Endodermal cell (in vitro differentiated cells): ENCODE measurements around the gene CUEDC1. TPM values are rescaled to one million over a fixed set of nuclear protein-coding genes. Genes with fewer than 3 reads are reported as not detected.

Experiments used
- DNase-seq: peaks from one replicate; pipeline ENCODE4 v3.0.0-alpha.2; 2017
- H3K27ac ChIP-seq: 2 replicates; pipeline ENCODE4 v1.5.1; 2013; ENCODE audit warnings: mild to moderate bottlenecking, low read depth, low read length, moderate library complexity
- H3K27me3 ChIP-seq: 2 replicates; pipeline ENCODE4 v1.6.1; 2013; ENCODE audit warnings: mild to moderate bottlenecking, low read length, moderate library complexity; ENCODE audit not compliant: insufficient read depth, control insufficient read depth, poor library complexity, severe bottlenecking
- H3K36me3 ChIP-seq: 2 replicates; pipeline ENCODE4 v1.7.0; 2013; ENCODE audit warnings: mild to moderate bottlenecking, low read length, moderate library complexity; ENCODE audit not compliant: control insufficient read depth, insufficient read depth
- H3K4me1 ChIP-seq: one replicate; pipeline ENCODE4 v1.7.0; 2013; ENCODE audit warnings: low read length; ENCODE audit not compliant: control insufficient read depth, insufficient read depth
- H3K4me3 ChIP-seq: 2 replicates; pipeline ENCODE4 v1.5.1; 2013; ENCODE audit warnings: mild to moderate bottlenecking, low read length, moderate library complexity
- H3K9ac ChIP-seq: 2 replicates; pipeline ENCODE4 v1.6.1; 2013; ENCODE audit warnings: mild to moderate bottlenecking, low read length, moderate library complexity; ENCODE audit not compliant: poor library complexity, severe bottlenecking; ENCODE audit errors: extremely low read depth
- H3K9me3 ChIP-seq: 2 replicates; pipeline ENCODE4 v1.6.1; 2013; ENCODE audit warnings: mild to moderate bottlenecking, low read length, moderate library complexity; ENCODE audit not compliant: control insufficient read depth
- H3K27ac Mint-ChIP-seq: 2 replicates; pipeline ENCODE4 v1.8.0; 2020; ENCODE audit warnings: mixed read lengths
- H3K27me3 Mint-ChIP-seq: 2 replicates; pipeline ENCODE4 v1.8.0; 2021; ENCODE audit warnings: mild to moderate bottlenecking, mixed read lengths; ENCODE audit not compliant: insufficient read depth
- H3K36me3 Mint-ChIP-seq: 2 replicates; pipeline ENCODE4 v1.8.0; 2020; ENCODE audit warnings: low read depth, mixed read lengths
- H3K4me1 Mint-ChIP-seq: 2 replicates; pipeline ENCODE4 v1.8.0; 2020; ENCODE audit warnings: mixed read lengths
- H3K4me3 Mint-ChIP-seq: 2 replicates; pipeline ENCODE4 v1.8.0; 2020; ENCODE audit warnings: mild to moderate bottlenecking, moderate library complexity, mixed read lengths
- H3K9me3 Mint-ChIP-seq: 2 replicates; pipeline ENCODE4 v1.8.0; 2020; ENCODE audit warnings: mild to moderate bottlenecking, mixed read lengths
- WGBS, 2 experiments: methylation state at CpG; one replicate each; pipeline versions ENCODE4 v1.1.5 to v1.1.7; 2013; ENCODE audit warnings: missing lambda C conversion rate in 2 of 2, mixed read lengths in 1 of 2; ENCODE audit not compliant: insufficient coverage in 1 of 2, insufficient read length in 1 of 2; 5-methylcytosine and 5-hydroxymethylcytosine counted together
- total RNA-seq, 2 donors: library from RNA; stranded (reverse); fragmentation: NEBNext Ultra II Directional in 1 of 2; extraction: Animal tissue kit (Norgen Biotek cat#: 25700) in 1 of 2; gene quantifications; 2 replicates in 1 of 2; 3 replicates in 1 of 2; pipeline ENCODE4 v1.2.1, GENCODE V29; 2021
- TF ChIP-seq, protein P1 (sequence below): fragments of 200-600 bp; sonication (generic); conservative IDR thresholded peaks from 2 replicates; pipeline ENCODE4 v1.5.0; 2021; ENCODE audit warnings: antibody characterized with exemption, mild to moderate bottlenecking

Gene CUEDC1
- total RNA-seq, 2 donors from 2014 or later = 11.0 to 18.7 TPM

DNA sequence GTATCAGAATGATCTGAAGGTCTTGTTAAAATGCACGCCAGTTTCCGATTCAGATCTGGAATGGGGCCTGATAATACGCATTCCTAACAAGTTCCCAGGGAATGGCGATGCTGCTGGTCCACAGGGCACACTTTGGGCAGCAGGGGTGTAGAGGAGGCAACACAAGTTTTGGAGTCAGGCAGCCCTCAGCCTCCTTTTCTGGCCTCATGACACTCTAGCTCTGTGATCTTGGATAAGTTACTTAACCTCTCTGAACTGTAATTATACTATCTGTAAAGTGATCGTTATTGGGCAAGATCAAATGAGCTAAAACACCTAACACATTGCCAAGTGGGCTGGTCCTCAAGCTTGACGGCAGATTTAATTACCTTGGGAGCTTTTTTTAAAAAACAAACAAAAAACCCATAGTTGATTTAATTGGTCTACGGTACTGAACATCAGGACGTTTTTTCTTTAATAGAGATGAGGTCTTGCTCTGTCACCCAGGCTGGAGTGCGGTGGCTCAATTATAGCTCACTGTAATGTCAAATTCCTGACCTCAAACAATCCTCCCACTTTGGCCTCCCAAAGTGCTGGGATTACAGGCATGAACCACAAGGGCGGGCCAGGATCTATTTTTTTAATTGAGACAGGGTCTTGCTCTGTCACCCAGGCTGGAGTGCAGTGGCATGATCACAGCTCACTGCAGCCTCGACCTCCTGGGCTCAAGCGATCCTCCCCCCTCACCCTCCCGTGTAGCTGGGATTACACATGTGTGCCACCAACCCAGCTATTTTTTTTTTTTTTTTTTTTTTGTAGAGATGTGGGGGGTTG, 95.4 kb downstream of the CUEDC1 start:
- H3K27me3 Mint-ChIP-seq = peaks cover 49% of the 10 kb centered on the region
- Histone ChIP-seq H3K4me1 (peaks cover 23% of the 10 kb centered on the region), H3K36me3 (no peaks in the 10 kb centered on the region), H3K9ac (no peak overlapping the region), H3K27ac (no peak overlapping the region), H3K4me3 (no peak overlapping the region), H3K27me3 (no peaks in the 10 kb centered on the region), H3K9me3 (no peaks in the 10 kb centered on the region)
- TF ChIP-seq, protein P1, sequence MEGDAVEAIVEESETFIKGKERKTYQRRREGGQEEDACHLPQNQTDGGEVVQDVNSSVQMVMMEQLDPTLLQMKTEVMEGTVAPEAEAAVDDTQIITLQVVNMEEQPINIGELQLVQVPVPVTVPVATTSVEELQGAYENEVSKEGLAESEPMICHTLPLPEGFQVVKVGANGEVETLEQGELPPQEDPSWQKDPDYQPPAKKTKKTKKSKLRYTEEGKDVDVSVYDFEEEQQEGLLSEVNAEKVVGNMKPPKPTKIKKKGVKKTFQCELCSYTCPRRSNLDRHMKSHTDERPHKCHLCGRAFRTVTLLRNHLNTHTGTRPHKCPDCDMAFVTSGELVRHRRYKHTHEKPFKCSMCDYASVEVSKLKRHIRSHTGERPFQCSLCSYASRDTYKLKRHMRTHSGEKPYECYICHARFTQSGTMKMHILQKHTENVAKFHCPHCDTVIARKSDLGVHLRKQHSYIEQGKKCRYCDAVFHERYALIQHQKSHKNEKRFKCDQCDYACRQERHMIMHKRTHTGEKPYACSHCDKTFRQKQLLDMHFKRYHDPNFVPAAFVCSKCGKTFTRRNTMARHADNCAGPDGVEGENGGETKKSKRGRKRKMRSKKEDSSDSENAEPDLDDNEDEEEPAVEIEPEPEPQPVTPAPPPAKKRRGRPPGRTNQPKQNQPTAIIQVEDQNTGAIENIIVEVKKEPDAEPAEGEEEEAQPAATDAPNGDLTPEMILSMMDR = no peak
- WGBS, 2 experiments = 81 to 84% methylated on average over 7 to 13 of the region's 13 CpGs
- H3K27ac Mint-ChIP-seq = no peak overlapping the region
- peaks cover 23% of the 10 kb centered on the region for H3K4me1 Mint-ChIP-seq
- no peak for DNase-seq
- H3K4me3 Mint-ChIP-seq = no peak overlapping the region
- no peaks in the 10 kb centered on the region for H3K9me3 Mint-ChIP-seq
- peaks cover 3% of the 10 kb centered on the region for H3K36me3 Mint-ChIP-seq

DNA sequence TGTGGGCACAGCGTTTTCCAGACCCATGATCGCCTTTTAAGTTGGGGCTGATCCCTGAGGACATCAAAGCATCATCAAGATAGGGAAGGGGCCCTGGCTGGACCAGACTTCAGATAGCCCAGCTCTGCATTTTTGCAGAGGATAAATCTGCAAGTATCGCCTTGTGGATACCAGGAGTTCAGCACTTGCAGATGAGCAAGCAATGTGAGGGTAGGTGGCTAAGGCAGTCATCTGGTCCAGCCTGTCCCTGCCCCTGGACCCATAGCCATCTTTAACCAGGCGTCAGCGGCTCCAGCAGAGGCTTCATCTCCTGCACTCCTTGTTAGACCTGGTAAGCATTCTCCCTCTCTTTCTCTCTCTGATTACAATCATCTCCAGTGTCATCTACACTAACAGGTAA, 96.4 kb downstream of the CUEDC1 start:
- peaks cover 39% of the 10 kb centered on the region for H3K27me3 Mint-ChIP-seq
- no peak overlapping the region for H3K27ac Mint-ChIP-seq
- Histone ChIP-seq H3K4me1 (peaks cover 24% of the 10 kb centered on the region), H3K9ac (no peak overlapping the region), H3K36me3 (no peaks in the 10 kb centered on the region), H3K27me3 (no peaks in the 10 kb centered on the region), H3K27ac (no peak overlapping the region), H3K4me3 (no peak overlapping the region), H3K9me3 (no peaks in the 10 kb centered on the region)
- DNase-seq = no peak
- TF ChIP-seq, protein P1 = no peak
- H3K4me1 Mint-ChIP-seq = peaks cover 25% of the 10 kb centered on the region
- H3K9me3 Mint-ChIP-seq = no peaks in the 10 kb centered on the region
- no peak overlapping the region for H3K4me3 Mint-ChIP-seq
- no peaks in the 10 kb centered on the region for H3K36me3 Mint-ChIP-seq
- 89 to 93% methylated on average over 3 to 5 of the region's 5 CpGs for WGBS, 2 experiments

DNA sequence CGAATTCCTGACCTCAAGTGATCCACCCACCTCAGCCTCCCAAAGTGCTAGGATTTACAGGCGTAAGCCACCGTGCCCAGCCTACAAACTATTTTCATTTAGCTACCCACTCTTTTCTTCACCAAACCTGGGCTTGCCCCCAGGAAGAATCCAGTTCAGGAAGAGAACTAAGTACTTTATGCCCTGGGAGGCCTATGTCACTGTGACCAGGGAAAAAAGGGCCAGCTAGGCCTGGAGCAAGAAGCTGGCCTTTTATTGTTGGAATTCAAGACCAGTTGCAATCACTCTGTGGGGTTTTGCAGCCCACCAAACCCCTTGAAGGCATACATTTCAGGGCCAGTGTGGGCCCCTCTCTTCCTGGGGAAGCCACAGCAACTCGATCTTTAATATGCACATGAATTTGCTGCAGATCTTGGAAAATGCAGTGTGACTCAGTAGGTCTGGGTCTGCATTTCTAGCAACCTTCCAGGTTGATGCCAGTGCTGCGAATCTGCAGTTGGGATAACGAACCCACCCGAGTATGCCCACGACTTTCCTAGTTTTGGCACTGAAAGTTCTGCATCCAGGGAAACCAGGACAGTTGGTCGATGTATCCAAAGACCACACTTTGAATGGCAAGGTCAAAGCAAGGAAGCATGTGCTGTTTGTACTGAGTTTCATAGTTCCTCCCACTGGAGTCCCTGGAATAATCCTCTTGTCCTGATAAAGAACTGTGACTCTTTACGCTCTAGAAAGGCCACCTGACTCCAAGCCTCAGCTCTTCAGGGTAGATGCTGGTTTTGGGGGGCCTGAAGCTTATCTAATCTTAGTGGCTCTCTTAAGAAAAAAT, 98.2 kb downstream of the CUEDC1 start:
- WGBS, 2 experiments = 76 to 90% methylated on average over 7 to 10 of the region's 10 CpGs
- H3K4me1 Mint-ChIP-seq = peaks cover 39% of the 10 kb centered on the region
- H3K27me3 ChIP-seq = no peaks in the 10 kb centered on the region
- no peak overlapping the region for H3K27ac ChIP-seq
- TF ChIP-seq, protein P1 = no peak
- H3K27me3 Mint-ChIP-seq = peaks cover 22% of the 10 kb centered on the region
- H3K36me3 ChIP-seq = no peaks in the 10 kb centered on the region
- DNase-seq = no peak
- no peaks in the 10 kb centered on the region for H3K36me3 Mint-ChIP-seq
- no peak overlapping the region for H3K9ac ChIP-seq
- no peaks in the 10 kb centered on the region for H3K9me3 ChIP-seq
- H3K4me1 ChIP-seq = peaks cover 35% of the 10 kb centered on the region
- no peak overlapping the region for H3K27ac Mint-ChIP-seq
- H3K4me3 Mint-ChIP-seq = no peak overlapping the region
- H3K4me3 ChIP-seq = no peak overlapping the region
- H3K9me3 Mint-ChIP-seq = no peaks in the 10 kb centered on the region
